Neural crest cell (in vitro differentiated cells): ENCODE data around the gene PEMT. TPM values are rescaled to one million over a fixed set of nuclear protein-coding genes. Genes with fewer than 3 reads are reported as not detected.

ENCODE experiments used
- DNase-seq: peaks from one replicate; pipeline ENCODE4 v3.0.0; 2021; ENCODE audit warnings: low read depth, mixed read lengths, low spot score
- H3K27ac Mint-ChIP-seq: one replicate; pipeline ENCODE4 v1.8.0; 2021; ENCODE audit warnings: mild to moderate bottlenecking, mixed read lengths; ENCODE audit not compliant: unreplicated experiment
- H3K27me3 Mint-ChIP-seq: 2 replicates; pipeline ENCODE4 v1.8.0; 2021; ENCODE audit warnings: low read depth, mild to moderate bottlenecking, mixed read lengths
- H3K36me3 Mint-ChIP-seq: 2 replicates; pipeline ENCODE4 v1.8.0; 2021; ENCODE audit warnings: low read depth, mild to moderate bottlenecking, mixed read lengths
- H3K4me1 Mint-ChIP-seq: 2 replicates; pipeline ENCODE4 v1.8.0; 2021; ENCODE audit warnings: mixed read lengths
- H3K4me3 Mint-ChIP-seq: one replicate; pipeline ENCODE4 v1.8.0; 2021; ENCODE audit warnings: mild to moderate bottlenecking, mixed read lengths
- H3K9me3 Mint-ChIP-seq: 2 replicates; pipeline ENCODE4 v1.8.0; 2021; ENCODE audit warnings: mixed read lengths
- CTCF ChIP-seq: fragments of 200-600 bp; sonication (generic); conservative IDR thresholded peaks from 2 replicates; pipeline ENCODE4 v1.5.0; 2021; ENCODE audit warnings: antibody characterized with exemption, mild to moderate bottlenecking
- total RNA-seq: library from RNA; stranded (reverse); gene quantifications from 2 replicates; pipeline ENCODE4 v1.2.1, GENCODE V29; 2021

The PEMT gene
- total RNA-seq, 1 donor from 2014 or later: 43.0 TPM

- no peak for DNase-seq
- TF ChIP-seq CTCF: no peak
- no peaks in the 10 kb centered on the region for H3K27me3 Mint-ChIP-seq
- no peaks in the 10 kb centered on the region for H3K36me3 Mint-ChIP-seq
- no peak overlapping the region for H3K4me3 Mint-ChIP-seq
- H3K27ac Mint-ChIP-seq: no peak overlapping the region
- H3K4me1 Mint-ChIP-seq: peaks cover 3% of the 10 kb centered on the region
- H3K9me3 Mint-ChIP-seq: no peaks in the 10 kb centered on the region
These were observed 82.6 kb downstream of the PEMT start for GRCh38 chr17:17508646-17509591.

GRCh38 chr17:17508019-17508535 is 83.4 kb downstream of the PEMT start:
- Mint-ChIP-seq H3K27ac (no peak overlapping the region), H3K36me3 (no peaks in the 10 kb centered on the region), H3K4me1 (peaks cover 4% of the 10 kb centered on the region), H3K4me3 (no peak overlapping the region), H3K9me3 (no peaks in the 10 kb centered on the region), H3K27me3 (no peaks in the 10 kb centered on the region)
- no peak for TF ChIP-seq CTCF
- no peak for DNase-seq

- DNase-seq: no peak
- H3K4me3 Mint-ChIP-seq: no peak overlapping the region
These were observed 84.0 kb downstream of the PEMT start for GRCh38 chr17:17507465-17508011.

GRCh38 chr17:17506893-17507464 is 84.5 kb downstream of the PEMT start:
- no peak for TF ChIP-seq CTCF
- no peaks in the 10 kb centered on the region for H3K27me3 Mint-ChIP-seq
- H3K4me1 Mint-ChIP-seq: peaks cover 5% of the 10 kb centered on the region
- DNase-seq: no peak
- no peaks in the 10 kb centered on the region for H3K9me3 Mint-ChIP-seq
- H3K36me3 Mint-ChIP-seq: no peaks in the 10 kb centered on the region
- H3K27ac Mint-ChIP-seq: no peak overlapping the region
- H3K4me3 Mint-ChIP-seq: no peak overlapping the region

More at GRCh38 chr17:17507465-17508011, 84.0 kb downstream of the PEMT start:
- Mint-ChIP-seq H3K4me1 (peaks cover 5% of the 10 kb centered on the region), H3K9me3 (no peaks in the 10 kb centered on the region), H3K27me3 (no peaks in the 10 kb centered on the region), H3K27ac (no peak overlapping the region), H3K36me3 (no peaks in the 10 kb centered on the region)
- TF ChIP-seq CTCF: no peak

- H3K27ac Mint-ChIP-seq: no peak overlapping the region
- H3K27me3 Mint-ChIP-seq: no peaks in the 10 kb centered on the region
- TF ChIP-seq CTCF: no peak
- H3K9me3 Mint-ChIP-seq: no peaks in the 10 kb centered on the region
- peaks cover 5% of the 10 kb centered on the region for H3K4me1 Mint-ChIP-seq
- H3K36me3 Mint-ChIP-seq: no peaks in the 10 kb centered on the region
- DNase-seq: no peak
- H3K4me3 Mint-ChIP-seq: no peak overlapping the region
These were observed 85.2 kb downstream of the PEMT start for GRCh38 chr17:17506181-17506741.
